IMR-90 (cell line): Measurements from ENCODE around the gene AQP9. TPM values are rescaled to one million over a fixed set of nuclear protein-coding genes. Genes with fewer than 3 reads are reported as not detected.

Experiments
- ATAC-seq: fragments of 200-7000 bp; cut with Tn5 transposase; 2 replicates; pipeline ENCODE4 v1.9.1; 2020; ENCODE audit warnings: low read depth, mild to moderate bottlenecking, moderate library complexity
- BruUV-seq: library from RNA; stranded (reverse); fragments of 400-500 nt; replicated peaks from 2 replicates; lab custom pipeline; 2021; lab: Mats Ljungman, UMichigan
- CTCF ChIA-PET: fragments of 300-600 bp; formaldehyde crosslinking; extraction: SDS; loops from one replicate; lab custom pipeline; 2021; ENCODE audit warnings: antibody characterized with exemption; lab: Yijun Ruan, JAX
- POLR2A ChIA-PET: fragments of 300-600 bp; sonication (Branson Sonifier 250); formaldehyde crosslinking; loops from one replicate; lab custom pipeline; 2022; ENCODE audit warnings: antibody characterized with exemption; ENCODE audit not compliant: unreplicated experiment; lab: Charles Lee
- DNase-seq: peaks from one replicate; pipeline ENCODE4 v3.0.0; 2013
- H2AFZ ChIP-seq: replicated peaks from 2 replicates; pipeline ENCODE3; 2013; ENCODE audit warnings: low read length, mild to moderate bottlenecking; ENCODE audit not compliant: poor library complexity
- H2AK5ac ChIP-seq: 2 replicates; pipeline ENCODE4 v1.6.1; 2013; ENCODE audit warnings: low read depth, low read length, inconsistent platforms
- H2AK9ac ChIP-seq: replicated peaks from 2 replicates; pipeline ENCODE3; 2013; ENCODE audit warnings: mild to moderate bottlenecking, low read depth, low read length, moderate library complexity; ENCODE audit not compliant: poor library complexity
- H2BK120ac ChIP-seq: 2 replicates; pipeline ENCODE4 v1.6.1; 2013; ENCODE audit warnings: low read depth, low read length, inconsistent platforms
- H2BK15ac ChIP-seq: 3 replicates; pipeline ENCODE4 v1.6.1; 2013; ENCODE audit warnings: low read depth, low read length, inconsistent platforms
- H2BK20ac ChIP-seq: 2 replicates; pipeline ENCODE4 v1.6.1; 2013; ENCODE audit warnings: low read depth, mild to moderate bottlenecking, inconsistent platforms, low read length, moderate library complexity
- H2BK5ac ChIP-seq: 2 replicates; pipeline ENCODE4 v1.6.1; 2013; ENCODE audit warnings: mild to moderate bottlenecking, low read depth, low read length, inconsistent platforms; ENCODE audit not compliant: poor library complexity, severe bottlenecking
- H3K14ac ChIP-seq: replicated peaks from 2 replicates; pipeline ENCODE4 v1.6.1; 2013; ENCODE audit warnings: low read depth, low read length, inconsistent platforms
- H3K18ac ChIP-seq: 2 replicates; pipeline ENCODE4 v1.6.1; 2013; ENCODE audit warnings: low read depth, low read length, control low read depth
- H3K23ac ChIP-seq: 2 replicates; pipeline ENCODE4 v1.6.1; 2013; ENCODE audit warnings: low read depth, low read length, inconsistent platforms
- H3K27ac ChIP-seq: 2 replicates; pipeline ENCODE4 v1.5.1; 2013; ENCODE audit warnings: mild to moderate bottlenecking, control low read depth, low read length; ENCODE audit not compliant: insufficient read depth
- H3K27me3 ChIP-seq: 2 replicates; pipeline ENCODE4 v1.6.1; 2013; ENCODE audit warnings: low read length; ENCODE audit not compliant: control insufficient read depth, insufficient read depth
- H3K36me3 ChIP-seq: 2 replicates; pipeline ENCODE4 v1.6.1; 2013; ENCODE audit warnings: low read length, mixed read lengths; ENCODE audit not compliant: control insufficient read depth, insufficient read depth
- H3K4ac ChIP-seq: 2 replicates; pipeline ENCODE4 v1.6.1; 2013; ENCODE audit warnings: low read depth, low read length, inconsistent platforms
- H3K4me1 ChIP-seq: 2 replicates; pipeline ENCODE4 v1.6.1; 2013; ENCODE audit warnings: low read length, mixed read lengths; ENCODE audit not compliant: control insufficient read depth, insufficient read depth
- H3K4me2 ChIP-seq: 2 replicates; pipeline ENCODE4 v1.6.1; 2013; ENCODE audit warnings: low read depth, mild to moderate bottlenecking, control low read depth, low read length, moderate library complexity
- H3K4me3 ChIP-seq: 2 replicates; pipeline ENCODE4 v1.5.1; 2013; ENCODE audit warnings: low read depth, mild to moderate bottlenecking, control low read depth, low read length, moderate library complexity; ENCODE audit not compliant: insufficient read depth
- H3K56ac ChIP-seq: 2 replicates; pipeline ENCODE4 v1.6.1; 2013; ENCODE audit warnings: low read length, inconsistent platforms; ENCODE audit not compliant: insufficient read depth; ENCODE audit errors: extremely low read depth
- H3K79me1 ChIP-seq, 2 experiments: 2 replicates each; pipeline ENCODE4 v1.6.1; 2013; ENCODE audit warnings: low read length in 2 of 2, inconsistent platforms in 1 of 2, low read depth in 1 of 2
- H3K9ac ChIP-seq: 2 replicates; pipeline ENCODE4 v1.6.1; 2013; ENCODE audit warnings: low read depth, low read length, control low read depth
- H3K9me1 ChIP-seq: 2 replicates; pipeline ENCODE4 v1.6.1; 2013; ENCODE audit warnings: low read length, inconsistent platforms; ENCODE audit not compliant: insufficient read depth
- H3K9me3 ChIP-seq: 2 replicates; pipeline ENCODE4 v1.6.1; 2013; ENCODE audit warnings: low read length; ENCODE audit not compliant: control insufficient read depth, insufficient read depth
- H4K20me1 ChIP-seq: 2 replicates; pipeline ENCODE4 v1.6.1; 2013; ENCODE audit warnings: low read length, inconsistent platforms; ENCODE audit not compliant: insufficient read depth
- H4K5ac ChIP-seq: 2 replicates; pipeline ENCODE4 v1.6.1; 2013; ENCODE audit warnings: mild to moderate bottlenecking, low read depth, low read length, control low read depth
- H4K8ac ChIP-seq, 2 experiments: 2 replicates each; pipeline ENCODE4 v1.6.1; 2013; ENCODE audit warnings: low read depth in 2 of 2, low read length in 2 of 2, control low read depth in 1 of 2, inconsistent platforms in 1 of 2
- H4K91ac ChIP-seq: 2 replicates; pipeline ENCODE4 v1.6.1; 2013; ENCODE audit warnings: low read depth, low read length, inconsistent platforms; ENCODE audit not compliant: insufficient read depth
- CEBPB ChIP-seq: IDR thresholded peaks from 2 replicates; pipeline ENCODE4 v1.6.1; 2012; ENCODE audit warnings: low read depth, low read length, improper control_type of control experiment
- CTCF ChIP-seq: conservative IDR thresholded peaks from 2 replicates; pipeline ENCODE4 v1.5.1; 2012; ENCODE audit warnings: mild to moderate bottlenecking, low read depth, low read length, improper control_type of control experiment
- ELK1 ChIP-seq: fragments of 150-350 bp; IDR thresholded peaks from 2 replicates; pipeline ENCODE4 v1.6.1; 2016; ENCODE audit warnings: low read depth, mild to moderate bottlenecking, low read length, moderate library complexity, borderline replicate concordance
- MAFK ChIP-seq: IDR thresholded peaks from 2 replicates; pipeline ENCODE4 v1.6.1; 2012; ENCODE audit warnings: low read depth, low read length, improper control_type of control experiment
- NFE2L2 ChIP-seq: fragments of 150-350 bp; IDR thresholded peaks from 2 replicates; pipeline ENCODE4 v1.6.1; 2016; ENCODE audit warnings: low read depth, mild to moderate bottlenecking, low read length
- POLR2A ChIP-seq: IDR thresholded peaks from 2 replicates; pipeline ENCODE4 v1.6.1; 2012; ENCODE audit warnings: mild to moderate bottlenecking, low read depth, low read length
- RAD21 ChIP-seq: IDR thresholded peaks from 2 replicates; pipeline ENCODE4 v1.6.1; 2012; ENCODE audit warnings: low read length, improper control_type of control experiment
- RCOR1 ChIP-seq: IDR thresholded peaks from 2 replicates; pipeline ENCODE4 v1.6.1; 2012; ENCODE audit warnings: mild to moderate bottlenecking, low read length, improper control_type of control experiment; ENCODE audit not compliant: insufficient replicate concordance
- RFX5 ChIP-seq: IDR thresholded peaks from 2 replicates; pipeline ENCODE4 v1.8.0; 2012; ENCODE audit warnings: low read depth, mild to moderate bottlenecking, low read length, moderate library complexity
- SMC3 ChIP-seq: fragments of 150-350 bp; IDR thresholded peaks from 2 replicates; pipeline ENCODE4 v1.6.1; 2016; ENCODE audit warnings: low read depth, mild to moderate bottlenecking, antibody characterized with exemption, low read length, moderate library complexity
- WGBS, 2 experiments: methylation state at CpG; one replicate each; pipeline versions ENCODE4 v1.1.5 to v1.1.7; 2013; ENCODE audit warnings: missing lambda C conversion rate in 2 of 2; ENCODE audit not compliant: insufficient read length in 1 of 2; ENCODE audit errors: extremely low coverage in 2 of 2; 5-methylcytosine and 5-hydroxymethylcytosine counted together
- dilution Hi-C: fragments of 300-500 bp; cut with HindIII; formaldehyde crosslinking; loops from one replicate; pipeline ENCODE4 v1.14.3; 2018; ENCODE audit warnings: low sequenced_read_pairs; ENCODE audit not compliant: unreplicated experiment
- in situ Hi-C: fragments of 300-500 bp; cut with MboI; formaldehyde crosslinking; loops from 3 replicates; pipeline ENCODE4 v1.14.3; 2019; ENCODE audit warnings: low sequenced_read_pairs, inconsistent platforms, mixed read lengths
- intact Hi-C: fragments of 100-400 bp; cut with micrococcal nuclease; formaldehyde crosslinking; loops from 2 replicates; pipeline ENCODE4 v1.10.0; 2022
- polyA plus RNA-seq, 3 experiments: library from polyadenylated mRNA; depleted of rRNA; stranded (reverse); fragments of >200 nt; gene quantifications; 2 replicates each; pipeline ENCODE4 v1.2.3, GENCODE V29; 2012; ENCODE audit warnings: low replicate concordance in 1 of 3
- total RNA-seq: library from RNA; depleted of rRNA; stranded (reverse); fragments of >200 nt; gene quantifications from 2 replicates; pipeline ENCODE4 v1.2.3, GENCODE V29; 2012

Gene AQP9
- total and polyA plus RNA-seq, 2 of the 4 experiments (the other 2 are of a cell fraction) = not detected

GRCh38 chr15:58139989-58140522 lies 1.9 kb downstream of the AQP9 start:
- Histone ChIP-seq H3K4me3 (no peak overlapping the region), H4K8ac (no peak overlapping the region), H2BK120ac (no peak overlapping the region), H2AK5ac (no peak overlapping the region), H3K4ac (no peak overlapping the region), H2BK5ac (no peak overlapping the region), H3K23ac (no peak overlapping the region), H2BK15ac (no peak overlapping the region), H3K9me3 (no peaks in the 10 kb centered on the region), H4K20me1 (no peaks in the 10 kb centered on the region), H3K27ac (no peak overlapping the region), H3K56ac (no peak overlapping the region), H3K9ac (no peak overlapping the region), H3K4me1 (no peaks in the 10 kb centered on the region), H3K79me1 (no peaks in the 10 kb centered on the region), H2AK9ac (no peak overlapping the region), H3K36me3 (no peaks in the 10 kb centered on the region), H3K14ac (no peak overlapping the region), H2BK20ac (no peak overlapping the region), H3K4me2 (no peak overlapping the region), H3K9me1 (no peaks in the 10 kb centered on the region), H2AFZ (no peak overlapping the region), H3K27me3 (no peaks in the 10 kb centered on the region; the same call in 1 of the 2 replicates), H4K5ac (no peak overlapping the region), H4K91ac (no peak overlapping the region), H3K18ac (no peak overlapping the region)
- no TSS peak for BruUV-seq
- 60% methylated on average over 1 of the region's 3 CpGs; no CpG with 5 or more reads in 1 of the 2 experiments for WGBS, 2 experiments
- CTCF ChIA-PET = interaction anchor here (0.6 kb wide), 1 partner anchor 1581 kb away, joined by 4 read pairs; no protein-coding TSS in a partner anchor
- POLR2A ChIA-PET = no interaction called here
- TF ChIP-seq NFE2L2 (no peak), POLR2A (no peak), RAD21 (no peak), MAFK (no peak), ELK1 (no peak), CTCF (no peak), RFX5 (no peak), RCOR1 (no peak), CEBPB (no peak), SMC3 (no peak)
- dilution Hi-C loops (no loop called here), intact Hi-C loops (no loop called here), in situ Hi-C loops (no loop called here)
- no peak for ATAC-seq
- DNase-seq = no peak
